ENCODE measurements around the gene TRAPPC10.

TRAPPC10 gene

GRCh38 chr21:43983860-43984420, 28.2 kb upstream of the TRAPPC10 start:
- DNase-seq = no peak

GRCh38 chr21:43984905-43985689, 27.0 kb upstream of the TRAPPC10 start:
- DNase-seq = no peak

GRCh38 chr21:43985690-43986251, 26.3 kb upstream of the TRAPPC10 start:
- no peak for DNase-seq

- no peak for DNase-seq
Observed at GRCh38 chr21:43986544-43987451, 25.3 kb upstream of the TRAPPC10 start.

GRCh38 chr21:43987509-43987908, 24.6 kb upstream of the TRAPPC10 start:
- no peak for DNase-seq

GRCh38 chr21:43988016-43988415, 24.1 kb upstream of the TRAPPC10 start:
- no peak for DNase-seq

GRCh38 chr21:43988506-43989230, 23.4 kb upstream of the TRAPPC10 start:
- no peak for DNase-seq

- no peak for DNase-seq
Observed at GRCh38 chr21:43989401-43989800, 22.7 kb upstream of the TRAPPC10 start.

- DNase-seq = no peak
Observed at GRCh38 chr21:43991447-43991991, 20.6 kb upstream of the TRAPPC10 start.

- no peak for DNase-seq
Observed at GRCh38 chr21:43992121-43992520, 20.0 kb upstream of the TRAPPC10 start.

GRCh38 chr21:43993420-43993934, 18.6 kb upstream of the TRAPPC10 start:
- DNase-seq = no peak

- DNase-seq = no peak
Observed at GRCh38 chr21:43994085-43994484, 18.0 kb upstream of the TRAPPC10 start.

GRCh38 chr21:43994646-43995045, 17.5 kb upstream of the TRAPPC10 start:
- no peak for DNase-seq

GRCh38 chr21:43995521-43996105, 16.5 kb upstream of the TRAPPC10 start:
- no peak for DNase-seq

- DNase-seq = no peak
Observed at GRCh38 chr21:43997766-43998742, 14.1 kb upstream of the TRAPPC10 start.

GRCh38 chr21:44000360-44000759, 11.7 kb upstream of the TRAPPC10 start:
- DNase-seq = no peak

GRCh38 chr21:44002511-44002910, 9.6 kb upstream of the TRAPPC10 start:
- no peak for DNase-seq

GRCh38 chr21:44003307-44003966, 8.7 kb upstream of the TRAPPC10 start:
- no peak for DNase-seq

- no peak for DNase-seq
Observed at GRCh38 chr21:44005071-44005470, 7.0 kb upstream of the TRAPPC10 start.

GRCh38 chr21:44005593-44005992, 6.5 kb upstream of the TRAPPC10 start:
- DNase-seq = no peak

Measured in NCI-H2227 treated with DMSO at 0.1 percent for 48 hours (cell line).